Measurements from ENCODE around the gene LRMDA.
"Not testable (repeated sequence)": the region's sequence is repeated elsewhere in the genome, so short reads cannot be mapped to it uniquely, and the experiment has no call there.

Gene LRMDA

GRCh38 chr10:75746356-75746755 lies 314.9 kb downstream of the LRMDA start:
- DNase-seq (ENCODE audit: low read depth) = no peak

GRCh38 chr10:75750093-75750875 lies 318.9 kb downstream of the LRMDA start:
- not testable (repeated sequence) for DNase-seq (ENCODE audit: low read depth)

- DNase-seq (ENCODE audit: low read depth) = no peak
These were observed 319.8 kb downstream of the LRMDA start for GRCh38 chr10:75751232-75751631.

- no peak for DNase-seq (ENCODE audit: low read depth)
These were observed 322.2 kb downstream of the LRMDA start for GRCh38 chr10:75753621-75754020.

GRCh38 chr10:75754096-75754831 lies 322.8 kb downstream of the LRMDA start:
- no peak for DNase-seq (ENCODE audit: low read depth)

GRCh38 chr10:75755528-75755927 lies 324.1 kb downstream of the LRMDA start:
- no peak for DNase-seq (ENCODE audit: low read depth)

- DNase-seq (ENCODE audit: low read depth) = no peak
These were observed 329.9 kb downstream of the LRMDA start for GRCh38 chr10:75761289-75761688.

- no peak for DNase-seq (ENCODE audit: low read depth)
These were observed 331.0 kb downstream of the LRMDA start for GRCh38 chr10:75762431-75762802.

GRCh38 chr10:75763652-75764051 lies 332.2 kb downstream of the LRMDA start:
- DNase-seq (ENCODE audit: low read depth) = no peak

- DNase-seq (ENCODE audit: low read depth) = no peak
These were observed 333.8 kb downstream of the LRMDA start for GRCh38 chr10:75764974-75765788.

GRCh38 chr10:75765789-75766096 lies 334.3 kb downstream of the LRMDA start:
- DNase-seq (ENCODE audit: low read depth) = no peak

GRCh38 chr10:75766106-75766505 lies 334.7 kb downstream of the LRMDA start:
- no peak for DNase-seq (ENCODE audit: low read depth)

- DNase-seq (ENCODE audit: low read depth) = not testable (repeated sequence)
These were observed 335.3 kb downstream of the LRMDA start for GRCh38 chr10:75766752-75767151.

- DNase-seq (ENCODE audit: low read depth) = no peak
These were observed 339.2 kb downstream of the LRMDA start for GRCh38 chr10:75770626-75771081.

GRCh38 chr10:75771606-75772005 lies 340.2 kb downstream of the LRMDA start:
- DNase-seq (ENCODE audit: low read depth) = no peak

- no peak for DNase-seq (ENCODE audit: low read depth)
These were observed 340.9 kb downstream of the LRMDA start for GRCh38 chr10:75772153-75772887.

- DNase-seq (ENCODE audit: low read depth) = no peak
These were observed 341.9 kb downstream of the LRMDA start for GRCh38 chr10:75773231-75773780.

GRCh38 chr10:75773813-75774782 lies 342.7 kb downstream of the LRMDA start:
- DNase-seq (ENCODE audit: low read depth) = no peak

- no peak for DNase-seq (ENCODE audit: low read depth)
These were observed 343.5 kb downstream of the LRMDA start for GRCh38 chr10:75774783-75775490.

Data from stimulated activated CD8-positive, alpha-beta memory T cell treated with anti-CD3 and anti-CD28 coated beads, Interleukin-7, amount 100 ng/mL, for 24 hours (primary cell).